ENCODE data around the gene GRIP1. TPM values are rescaled to one million over a fixed set of nuclear protein-coding genes. Genes with fewer than 3 reads are reported as not detected.

Gene GRIP1
- total RNA-seq, 2 donors from 2014 or later = 5.2 to 19.5 TPM

DNA sequence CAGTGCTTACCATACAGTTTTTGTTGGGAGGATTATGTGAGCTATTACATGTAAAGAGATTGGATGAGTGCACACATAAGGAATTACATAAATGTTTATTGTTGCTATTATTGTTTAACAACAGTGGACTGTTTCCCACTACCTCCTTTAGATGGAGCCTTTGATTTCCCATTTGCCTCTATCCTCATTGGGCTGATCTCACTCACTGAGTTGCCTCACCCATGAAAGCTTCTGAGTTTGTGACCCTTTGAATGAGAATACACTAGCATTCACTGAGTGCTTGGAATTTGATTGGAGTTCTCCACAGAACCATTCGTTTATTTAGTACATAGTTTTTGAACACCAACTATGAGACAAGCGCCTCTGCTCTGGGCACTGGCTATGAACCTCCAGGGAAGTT is 255.6 kb downstream of the GRIP1 start:
- H3K4me3 ChIP-seq = no peak overlapping the region
- TF ChIP-seq POLR2A (IDR thresholded peaks at IDR 0.05) = no peak
- no peak for TF ChIP-seq POLR2AphosphoS5 (IDR thresholded peaks at IDR 0.05)
- TF ChIP-seq CTCF (IDR thresholded peaks at IDR 0.05) = no peak
- no peaks in the 10 kb centered on the region for H3K4me1 ChIP-seq (replicated peaks)
- WGBS = 88% methylated on average over 2 of the region's 2 CpGs
- H3K27me3 ChIP-seq (replicated peaks; ENCODE audit: insufficient read depth) = no peaks in the 10 kb centered on the region
- no peak for DNase-seq (ENCODE audit: low spot score)
- H3K36me3 ChIP-seq = no peaks in the 10 kb centered on the region
- no peak overlapping the region for H3K27ac ChIP-seq
- intact Hi-C loops (cut with DNase I) = no loop called here
- H3K9me3 ChIP-seq = no peaks in the 10 kb centered on the region

DNA sequence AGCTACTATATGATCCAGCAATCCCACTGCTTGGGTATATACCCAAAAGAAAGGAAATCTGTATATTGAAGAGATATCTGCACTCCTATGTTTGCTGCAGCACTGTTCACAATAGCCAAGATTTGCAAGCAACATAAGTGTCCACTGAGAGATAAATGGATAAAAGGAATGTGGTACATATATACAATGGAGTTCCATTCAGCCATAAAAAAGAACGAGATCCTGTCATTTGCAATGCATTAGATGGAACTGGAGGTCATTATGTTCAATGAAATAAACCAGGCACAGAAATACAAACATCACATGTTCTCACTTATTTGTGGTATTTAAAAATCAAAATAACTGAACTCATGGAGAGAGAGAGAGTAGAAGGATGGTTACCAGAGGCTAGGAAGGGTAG is 260.0 kb downstream of the GRIP1 start:
- Histone ChIP-seq H3K36me3 (no peaks in the 10 kb centered on the region), H3K27ac (no peak overlapping the region), H3K27me3 (replicated peaks; ENCODE audit: insufficient read depth) (no peaks in the 10 kb centered on the region), H3K4me3 (no peak overlapping the region), H3K9me3 (no peaks in the 10 kb centered on the region), H3K4me1 (replicated peaks) (no peaks in the 10 kb centered on the region)
- WGBS = 91% methylated on average over 1 of the region's 1 CpG
- intact Hi-C loops (cut with DNase I) = no loop called here
- DNase-seq (ENCODE audit: low spot score) = no peak
- TF ChIP-seq POLR2AphosphoS5 (IDR thresholded peaks at IDR 0.05) = no peak
- TF ChIP-seq CTCF (IDR thresholded peaks at IDR 0.05) = no peak
- TF ChIP-seq POLR2A (IDR thresholded peaks at IDR 0.05) = no peak

DNA sequence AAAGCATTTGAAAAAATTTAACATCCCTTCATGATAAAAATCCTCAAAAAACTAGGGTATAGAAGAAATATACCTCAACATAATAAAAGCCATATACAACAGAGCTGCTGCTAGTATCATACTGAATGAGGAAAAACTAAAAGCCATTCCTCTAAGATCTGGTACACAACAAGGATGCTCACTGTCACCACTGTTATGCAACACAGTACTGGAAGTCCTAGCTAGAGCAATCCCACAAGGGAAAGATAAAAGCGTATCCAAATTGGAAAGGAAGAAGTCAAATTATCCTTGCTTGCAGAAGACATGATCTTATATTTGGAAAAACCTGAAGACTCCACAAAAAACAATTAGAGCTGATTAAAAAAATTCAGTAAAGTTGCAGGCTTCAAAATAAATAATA is 261.7 kb downstream of the GRIP1 start:
- no peaks in the 10 kb centered on the region for H3K9me3 ChIP-seq
- 59% methylated on average over 1 of the region's 1 CpG for WGBS
- H3K36me3 ChIP-seq = no peaks in the 10 kb centered on the region
- no peak overlapping the region for H3K4me3 ChIP-seq
- DNase-seq (ENCODE audit: low spot score) = no peak
- no peak overlapping the region for H3K27ac ChIP-seq
- no peaks in the 10 kb centered on the region for H3K4me1 ChIP-seq (replicated peaks)
- H3K27me3 ChIP-seq (replicated peaks; ENCODE audit: insufficient read depth) = no peaks in the 10 kb centered on the region
- intact Hi-C loops (cut with DNase I) = no loop called here
- no peak for TF ChIP-seq CTCF (IDR thresholded peaks at IDR 0.05)
- TF ChIP-seq POLR2A (IDR thresholded peaks at IDR 0.05) = no peak
- no peak for TF ChIP-seq POLR2AphosphoS5 (IDR thresholded peaks at IDR 0.05)

DNA sequence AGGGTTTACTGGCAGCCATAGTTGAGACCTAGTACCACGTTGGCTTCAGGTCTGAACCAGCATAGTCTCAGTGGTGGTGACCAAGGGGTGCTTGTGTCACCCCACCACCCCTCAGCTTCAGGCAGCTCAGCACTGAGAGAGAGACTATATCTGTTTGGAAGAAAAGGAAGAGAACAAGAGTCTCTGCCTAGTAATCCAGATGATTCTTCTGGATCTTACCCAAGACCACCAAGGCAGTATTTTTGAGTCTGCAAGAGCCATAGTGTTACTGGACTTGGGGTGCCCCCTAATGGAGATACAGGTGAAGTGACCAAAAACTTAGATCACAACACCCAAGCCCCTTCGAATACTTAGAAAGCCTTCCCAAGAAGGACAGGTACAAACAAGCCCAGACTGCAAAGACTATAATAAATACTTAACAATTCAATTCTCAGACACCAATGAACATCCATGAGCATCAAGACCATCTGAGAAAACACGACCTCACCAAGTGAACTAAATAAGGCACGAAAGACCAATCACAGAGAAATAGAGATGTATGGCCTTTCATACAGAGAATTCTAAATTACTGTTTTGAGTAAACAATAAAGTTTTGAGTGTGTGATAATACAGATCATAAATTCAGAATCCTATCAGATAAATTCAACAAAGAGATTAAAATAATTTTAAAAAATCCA is 269.5 kb downstream of the GRIP1 start:
- DNase-seq (ENCODE audit: low spot score) = no peak
- H3K9me3 ChIP-seq = no peaks in the 10 kb centered on the region
- no peak overlapping the region for H3K27ac ChIP-seq
- intact Hi-C loops (cut with DNase I) = no loop called here
- peak in 3 of 4 experiments; percentile 45 to 54 (median 53) for TF ChIP-seq CTCF (IDR thresholded peaks at IDR 0.05)
- no peak for TF ChIP-seq POLR2AphosphoS5 (IDR thresholded peaks at IDR 0.05)
- no peaks in the 10 kb centered on the region for H3K4me1 ChIP-seq (replicated peaks)
- 67% methylated on average over 4 of the region's 4 CpGs for WGBS
- no peaks in the 10 kb centered on the region for H3K36me3 ChIP-seq
- no peaks in the 10 kb centered on the region for H3K27me3 ChIP-seq (replicated peaks; ENCODE audit: insufficient read depth)
- no peak overlapping the region for H3K4me3 ChIP-seq

GRCh38 chr12:66405395-66405794 is 273.5 kb downstream of the GRIP1 start:
- Histone ChIP-seq H3K36me3 (no peaks in the 10 kb centered on the region), H3K9me3 (no peaks in the 10 kb centered on the region), H3K4me1 (replicated peaks) (no peaks in the 10 kb centered on the region), H3K4me3 (no peak overlapping the region), H3K27me3 (replicated peaks; ENCODE audit: insufficient read depth) (no peaks in the 10 kb centered on the region), H3K27ac (no peak overlapping the region)
- TF ChIP-seq POLR2AphosphoS5 (IDR thresholded peaks at IDR 0.05) (no peak), CTCF (IDR thresholded peaks at IDR 0.05) (no peak), POLR2A (IDR thresholded peaks at IDR 0.05) (no peak)
- DNase-seq (ENCODE audit: low spot score) = no peak
- intact Hi-C loops (cut with DNase I) = no loop called here

All from prostate gland (tissue), 2 donors.